ENCODE results near the gene POGK. TPM values are rescaled to one million over a fixed set of nuclear protein-coding genes. Genes with fewer than 3 reads are reported as not detected.

POGK gene
- total RNA-seq, 1 donor from 2014 or later = 14.1 TPM

- no peak overlapping the region for H3K27ac ChIP-seq (replicated peaks)
- H3K4me1 ChIP-seq = peaks cover 7% of the 10 kb centered on the region
- H3K36me3 ChIP-seq = no peaks in the 10 kb centered on the region
- peaks cover 43% of the 10 kb centered on the region for H3K27me3 ChIP-seq (ENCODE audit: low read depth)
- H3K4me3 ChIP-seq = no peak overlapping the region
- no peaks in the 10 kb centered on the region for H3K9me3 ChIP-seq (replicated peaks)
- intact Hi-C loops (cut with micrococcal nuclease) = no loop called here
- no peak for DNase-seq
- TF ChIP-seq CTCF (IDR thresholded peaks at IDR 0.05; ENCODE audit: borderline replicate concordance) = no peak
These were observed 43.6 kb downstream of the POGK start for GRCh38 chr1:166882893-166883292.

GRCh38 chr1:166884040-166884642, 44.9 kb downstream of the POGK start:
- Histone ChIP-seq H3K4me3 (peak overlapping the region; percentile 32), H3K27ac (replicated peaks) (no peak overlapping the region), H3K27me3 (ENCODE audit: low read depth) (peaks cover 50% of the 10 kb centered on the region), H3K36me3 (no peaks in the 10 kb centered on the region), H3K4me1 (peaks cover 7% of the 10 kb centered on the region), H3K9me3 (replicated peaks) (no peaks in the 10 kb centered on the region)
- peak; percentile 76 for TF ChIP-seq CTCF (IDR thresholded peaks at IDR 0.05; ENCODE audit: borderline replicate concordance)
- DNase-seq = peak; percentile 34
- intact Hi-C loops (cut with micrococcal nuclease) = no loop called here

GRCh38 chr1:166884971-166885370, 45.7 kb downstream of the POGK start:
- H3K27ac ChIP-seq (replicated peaks) = no peak overlapping the region
- no peak for TF ChIP-seq CTCF (IDR thresholded peaks at IDR 0.05; ENCODE audit: borderline replicate concordance)
- intact Hi-C loops (cut with micrococcal nuclease) = no loop called here
- DNase-seq = no peak
- peaks cover 7% of the 10 kb centered on the region for H3K4me1 ChIP-seq
- no peak overlapping the region for H3K4me3 ChIP-seq
- H3K27me3 ChIP-seq (ENCODE audit: low read depth) = peaks cover 50% of the 10 kb centered on the region
- H3K36me3 ChIP-seq = no peaks in the 10 kb centered on the region
- H3K9me3 ChIP-seq (replicated peaks) = no peaks in the 10 kb centered on the region

- peaks cover 7% of the 10 kb centered on the region for H3K4me1 ChIP-seq
- peaks cover 53% of the 10 kb centered on the region for H3K27me3 ChIP-seq (ENCODE audit: low read depth)
- intact Hi-C loops (cut with micrococcal nuclease) = no loop called here
- no peak for DNase-seq
- H3K27ac ChIP-seq (replicated peaks) = no peak overlapping the region
- no peaks in the 10 kb centered on the region for H3K9me3 ChIP-seq (replicated peaks)
- H3K4me3 ChIP-seq = no peak overlapping the region
- no peak for TF ChIP-seq CTCF (IDR thresholded peaks at IDR 0.05; ENCODE audit: borderline replicate concordance)
- H3K36me3 ChIP-seq = no peaks in the 10 kb centered on the region
These were observed 49.3 kb downstream of the POGK start for GRCh38 chr1:166888373-166889111.

GRCh38 chr1:166889776-166890175, 50.5 kb downstream of the POGK start:
- intact Hi-C loops (cut with micrococcal nuclease) = loop anchor here (5.0 kb wide), 1 partner anchor 168 kb away; no protein-coding TSS in a partner anchor
- peaks cover 48% of the 10 kb centered on the region for H3K27me3 ChIP-seq (ENCODE audit: low read depth)
- no peaks in the 10 kb centered on the region for H3K36me3 ChIP-seq
- DNase-seq = no peak
- H3K4me3 ChIP-seq = no peak overlapping the region
- H3K9me3 ChIP-seq (replicated peaks) = no peaks in the 10 kb centered on the region
- no peak for TF ChIP-seq CTCF (IDR thresholded peaks at IDR 0.05; ENCODE audit: borderline replicate concordance)
- no peak overlapping the region for H3K27ac ChIP-seq (replicated peaks)
- H3K4me1 ChIP-seq = no peaks in the 10 kb centered on the region
